ENCODE results near the gene NDST3. TPM values are rescaled to one million over a fixed set of nuclear protein-coding genes. Genes with fewer than 3 reads are reported as not detected.

The NDST3 gene
- total RNA-seq, 3 donors from 2014 or later, result 0.29 TPM; not detected in 2

GRCh38 chr4:118282692-118283091 lies 248.4 kb downstream of the NDST3 start:
- TF ChIP-seq POLR2AphosphoS5 (IDR thresholded peaks at IDR 0.05), result no peak
- TF ChIP-seq CTCF (IDR thresholded peaks at IDR 0.05), result no peak
- TF ChIP-seq POLR2A (IDR thresholded peaks at IDR 0.05), result no peak
- no peak overlapping the region for H3K27ac ChIP-seq
- H3K36me3 ChIP-seq, result no peaks in the 10 kb centered on the region
- H3K4me3 ChIP-seq, result no peak overlapping the region
- intact Hi-C loops (cut with DNase I; ENCODE audit: low total_unique reads), result no loop called here
- peaks cover 0 to 10% of the 10 kb centered on the region in 2 donors for H3K4me1 ChIP-seq
- H3K9me3 ChIP-seq, result no peaks in the 10 kb centered on the region
- no peak for DNase-seq (ENCODE audit: low spot score in 2 of 2)
- H3K27me3 ChIP-seq, result no peaks in the 10 kb centered on the region

- no peak for DNase-seq (ENCODE audit: low spot score in 2 of 2)
- no peak for TF ChIP-seq POLR2A (IDR thresholded peaks at IDR 0.05)
- TF ChIP-seq CTCF (IDR thresholded peaks at IDR 0.05), result no peak
- no peak for TF ChIP-seq POLR2AphosphoS5 (IDR thresholded peaks at IDR 0.05)
- H3K4me3 ChIP-seq, result no peak overlapping the region
- H3K4me1 ChIP-seq, result peaks cover 0 to 10% of the 10 kb centered on the region in 2 donors
- no peaks in the 10 kb centered on the region for H3K27me3 ChIP-seq
- H3K36me3 ChIP-seq, result no peaks in the 10 kb centered on the region
- intact Hi-C loops (cut with DNase I; ENCODE audit: low total_unique reads), result no loop called here
- no peak overlapping the region for H3K27ac ChIP-seq
- H3K9me3 ChIP-seq, result no peaks in the 10 kb centered on the region
Measured at GRCh38 chr4:118284169-118284568, 249.9 kb downstream of the NDST3 start.

DNA sequence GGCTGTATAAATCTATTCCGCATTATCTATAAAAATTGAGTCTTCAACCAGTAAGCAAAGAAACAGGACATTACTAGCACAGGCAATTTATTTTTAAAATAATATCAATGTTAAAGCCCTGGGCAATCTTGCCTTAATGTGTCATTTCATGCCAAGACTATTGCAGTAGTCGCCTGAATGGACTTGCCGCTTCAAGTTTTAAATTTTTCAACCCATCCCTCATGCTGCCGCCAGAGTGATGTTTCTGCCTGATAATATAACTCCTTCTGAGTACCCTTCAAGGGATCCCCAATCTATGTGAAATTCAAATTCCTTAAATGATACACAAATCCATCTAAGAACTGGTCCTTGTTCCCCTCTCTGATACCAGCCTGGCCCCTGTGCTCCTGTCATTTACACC lies 251.6 kb downstream of the NDST3 start:
- no peak for DNase-seq (ENCODE audit: low spot score in 2 of 2)
- Histone ChIP-seq H3K9me3 (no peaks in the 10 kb centered on the region), H3K4me3 (no peak overlapping the region), H3K27me3 (no peaks in the 10 kb centered on the region), H3K36me3 (no peaks in the 10 kb centered on the region), H3K27ac (no peak overlapping the region), H3K4me1 (peaks cover 0 to 3% of the 10 kb centered on the region in 2 donors)
- no peak for TF ChIP-seq POLR2AphosphoS5 (IDR thresholded peaks at IDR 0.05)
- TF ChIP-seq POLR2A (IDR thresholded peaks at IDR 0.05), result no peak
- TF ChIP-seq CTCF (IDR thresholded peaks at IDR 0.05), result no peak
- intact Hi-C loops (cut with DNase I; ENCODE audit: low total_unique reads), result no loop called here

GRCh38 chr4:118286685-118287084 lies 252.4 kb downstream of the NDST3 start:
- intact Hi-C loops (cut with DNase I; ENCODE audit: low total_unique reads), result no loop called here
- Histone ChIP-seq H3K9me3 (no peaks in the 10 kb centered on the region), H3K4me3 (no peak overlapping the region), H3K36me3 (no peaks in the 10 kb centered on the region), H3K4me1 (no peaks in the 10 kb centered on the region), H3K27ac (no peak overlapping the region), H3K27me3 (no peaks in the 10 kb centered on the region)
- no peak for DNase-seq (ENCODE audit: low spot score in 2 of 2)
- TF ChIP-seq POLR2AphosphoS5 (IDR thresholded peaks at IDR 0.05), result no peak
- TF ChIP-seq POLR2A (IDR thresholded peaks at IDR 0.05), result no peak
- TF ChIP-seq CTCF (IDR thresholded peaks at IDR 0.05), result no peak

DNA sequence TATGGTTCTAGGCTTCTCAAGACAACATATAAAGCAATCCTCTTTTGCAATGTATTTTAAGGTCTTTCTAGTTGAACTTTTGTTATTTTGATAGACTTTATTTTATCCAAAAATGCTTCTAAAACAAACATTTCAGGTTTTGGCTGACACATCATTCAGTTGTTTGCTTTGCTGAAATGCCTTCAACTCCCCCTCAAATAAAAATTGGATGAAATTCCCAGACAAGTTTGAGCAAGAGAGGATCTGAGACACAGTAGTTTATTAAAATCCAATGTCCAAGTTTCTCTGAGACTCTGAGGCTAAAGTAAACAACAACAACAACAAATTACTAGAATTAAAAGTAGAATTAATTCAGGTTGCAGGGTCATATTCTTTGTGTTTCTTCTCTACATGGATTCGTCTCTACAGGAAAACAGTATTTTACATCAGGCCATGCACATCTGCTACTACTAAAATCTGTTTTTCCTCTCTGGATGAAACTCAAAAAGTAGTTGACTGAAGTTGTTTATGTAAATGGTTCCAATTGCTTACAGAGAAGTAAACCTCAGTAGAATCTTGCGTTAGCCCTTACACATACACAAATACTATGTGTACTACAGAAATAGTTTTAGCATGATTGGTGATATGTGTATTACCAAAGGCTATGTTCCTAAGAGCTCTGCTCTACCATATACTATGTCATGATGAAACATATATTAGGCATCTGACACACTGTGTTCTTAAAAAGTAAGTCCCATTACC lies 253.6 kb downstream of the NDST3 start:
- Histone ChIP-seq H3K27ac (no peak overlapping the region), H3K4me3 (no peak overlapping the region), H3K4me1 (no peaks in the 10 kb centered on the region), H3K36me3 (no peaks in the 10 kb centered on the region), H3K9me3 (no peaks in the 10 kb centered on the region), H3K27me3 (no peaks in the 10 kb centered on the region)
- TF ChIP-seq POLR2A (IDR thresholded peaks at IDR 0.05), result no peak
- no peak for TF ChIP-seq CTCF (IDR thresholded peaks at IDR 0.05)
- TF ChIP-seq POLR2AphosphoS5 (IDR thresholded peaks at IDR 0.05), result no peak
- intact Hi-C loops (cut with DNase I; ENCODE audit: low total_unique reads), result no loop called here
- no peak for DNase-seq (ENCODE audit: low spot score in 2 of 2)

Measured in breast epithelium (tissue), 4 donors.